ENCODE data around the gene KCNN1. TPM values are rescaled to one million over a fixed set of nuclear protein-coding genes. Genes with fewer than 3 reads are reported as not detected.

KCNN1 gene
- total RNA-seq, 4 donors from 2014 or later, result 0.22 to 3.1 TPM; not detected in 2

DNA sequence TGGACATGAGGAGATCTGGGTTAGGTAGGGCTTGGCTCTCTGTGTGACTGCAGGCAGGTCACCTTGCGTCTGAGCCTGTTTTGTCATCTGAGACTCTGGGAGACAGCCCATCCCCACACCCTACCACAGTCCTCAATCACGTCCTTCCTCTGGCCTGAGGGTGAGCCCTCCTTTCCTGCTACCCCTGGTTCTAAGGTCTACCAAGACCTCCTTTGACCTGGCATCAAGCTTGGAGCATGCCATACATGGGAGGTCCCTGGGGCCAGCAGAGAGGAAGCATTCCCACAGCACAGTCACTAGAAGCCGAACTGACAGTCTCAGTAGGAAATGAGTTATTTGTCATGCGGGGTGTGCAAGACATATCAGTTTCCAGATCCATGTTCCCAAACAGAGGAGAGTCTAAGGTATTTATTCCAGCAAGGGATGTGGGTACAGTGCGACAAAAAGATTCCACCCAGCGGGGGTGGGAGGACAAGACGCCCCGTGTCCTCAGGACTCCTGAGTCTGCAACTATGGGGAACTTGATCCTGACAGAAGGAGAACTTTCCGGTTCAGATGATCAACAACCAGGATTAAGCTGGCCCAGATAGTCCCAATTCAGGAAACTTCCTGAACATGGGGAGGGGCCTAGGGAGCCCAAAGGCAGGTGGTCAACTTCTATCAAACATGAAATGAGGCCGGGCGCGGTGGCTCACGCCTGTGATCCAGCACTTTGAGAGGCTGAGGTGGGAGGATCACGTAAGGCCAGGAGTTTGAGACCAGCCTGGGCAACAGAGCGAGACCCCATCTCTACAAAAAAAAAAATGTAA is 50.6 kb downstream of the KCNN1 start:
- Histone ChIP-seq H3K9me3 (no peaks in the 10 kb centered on the region), H3K4me1 (peaks cover 23 to 96% (median 68%) of the 10 kb centered on the region in 3 donors), H3K36me3 (peaks cover 0 to 32% (median 9%) of the 10 kb centered on the region in 3 donors), H3K27ac (peak overlapping the region; percentile 67 to 92 (median 88)), H3K4me3 (no peak overlapping the region), H3K27me3 (no peaks in the 10 kb centered on the region)
- no peak for TF ChIP-seq POLR2A (IDR thresholded peaks at IDR 0.05)
- TF ChIP-seq, protein P1, sequence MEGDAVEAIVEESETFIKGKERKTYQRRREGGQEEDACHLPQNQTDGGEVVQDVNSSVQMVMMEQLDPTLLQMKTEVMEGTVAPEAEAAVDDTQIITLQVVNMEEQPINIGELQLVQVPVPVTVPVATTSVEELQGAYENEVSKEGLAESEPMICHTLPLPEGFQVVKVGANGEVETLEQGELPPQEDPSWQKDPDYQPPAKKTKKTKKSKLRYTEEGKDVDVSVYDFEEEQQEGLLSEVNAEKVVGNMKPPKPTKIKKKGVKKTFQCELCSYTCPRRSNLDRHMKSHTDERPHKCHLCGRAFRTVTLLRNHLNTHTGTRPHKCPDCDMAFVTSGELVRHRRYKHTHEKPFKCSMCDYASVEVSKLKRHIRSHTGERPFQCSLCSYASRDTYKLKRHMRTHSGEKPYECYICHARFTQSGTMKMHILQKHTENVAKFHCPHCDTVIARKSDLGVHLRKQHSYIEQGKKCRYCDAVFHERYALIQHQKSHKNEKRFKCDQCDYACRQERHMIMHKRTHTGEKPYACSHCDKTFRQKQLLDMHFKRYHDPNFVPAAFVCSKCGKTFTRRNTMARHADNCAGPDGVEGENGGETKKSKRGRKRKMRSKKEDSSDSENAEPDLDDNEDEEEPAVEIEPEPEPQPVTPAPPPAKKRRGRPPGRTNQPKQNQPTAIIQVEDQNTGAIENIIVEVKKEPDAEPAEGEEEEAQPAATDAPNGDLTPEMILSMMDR (IDR thresholded peaks at IDR 0.05), result no peak
- no peak for DNase-seq
- WGBS, 2 donors, result 48 to 72% methylated on average over 12 to 13 of the region's 15 CpGs
- intact Hi-C loops (cut with DNase I), result no loop called here

DNA sequence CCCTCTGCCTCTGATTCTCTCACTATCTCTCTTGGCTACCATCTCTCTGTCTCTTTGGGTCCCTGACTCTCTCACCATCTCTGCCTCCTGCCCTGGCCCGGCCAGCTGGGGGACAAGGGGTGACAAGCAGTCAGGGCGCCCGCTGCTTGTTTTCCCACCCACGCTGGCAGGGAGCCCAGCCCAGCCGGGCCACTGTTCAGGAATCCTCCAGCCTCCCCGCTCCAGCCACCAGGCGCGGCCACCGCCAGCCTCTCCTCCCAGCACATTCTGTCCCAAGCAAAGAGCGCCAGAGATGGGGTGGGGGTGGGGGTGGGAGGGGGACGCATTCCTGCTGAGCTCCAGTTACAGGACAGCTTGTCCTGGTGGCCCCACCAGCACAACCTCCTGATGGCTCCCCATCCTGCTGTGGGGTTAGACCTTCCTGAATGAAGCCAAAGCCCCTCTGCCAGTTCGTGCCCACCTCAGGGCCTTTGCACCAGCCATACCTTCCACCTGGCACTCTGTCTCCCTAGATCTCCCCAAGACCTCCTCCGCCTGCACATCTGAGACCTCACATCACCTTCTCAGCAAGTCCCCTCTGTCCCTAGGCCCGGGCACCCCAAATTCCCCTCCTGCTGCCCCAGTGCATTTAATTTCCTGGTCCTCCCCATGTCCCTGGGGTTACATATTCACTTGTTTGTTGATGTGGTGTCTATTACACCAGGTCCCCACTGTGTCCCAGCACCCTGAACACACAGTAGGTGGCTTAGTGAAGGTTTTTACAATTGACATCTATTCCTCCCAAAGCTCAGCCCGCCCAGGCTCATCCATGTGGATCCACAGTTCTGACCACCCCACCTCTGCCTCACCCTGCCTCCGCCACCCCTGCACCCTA is 53.5 kb downstream of the KCNN1 start:
- H3K27ac ChIP-seq, result peak overlapping the region; percentile 75 to 95 (median 91)
- peak overlapping the region in 1 of 4 donors; percentile 36 for H3K4me3 ChIP-seq
- whole genome bisulfite sequencing, 2 donors, result 37 to 45% methylated on average over 12 to 15 of the region's 16 CpGs

DNA sequence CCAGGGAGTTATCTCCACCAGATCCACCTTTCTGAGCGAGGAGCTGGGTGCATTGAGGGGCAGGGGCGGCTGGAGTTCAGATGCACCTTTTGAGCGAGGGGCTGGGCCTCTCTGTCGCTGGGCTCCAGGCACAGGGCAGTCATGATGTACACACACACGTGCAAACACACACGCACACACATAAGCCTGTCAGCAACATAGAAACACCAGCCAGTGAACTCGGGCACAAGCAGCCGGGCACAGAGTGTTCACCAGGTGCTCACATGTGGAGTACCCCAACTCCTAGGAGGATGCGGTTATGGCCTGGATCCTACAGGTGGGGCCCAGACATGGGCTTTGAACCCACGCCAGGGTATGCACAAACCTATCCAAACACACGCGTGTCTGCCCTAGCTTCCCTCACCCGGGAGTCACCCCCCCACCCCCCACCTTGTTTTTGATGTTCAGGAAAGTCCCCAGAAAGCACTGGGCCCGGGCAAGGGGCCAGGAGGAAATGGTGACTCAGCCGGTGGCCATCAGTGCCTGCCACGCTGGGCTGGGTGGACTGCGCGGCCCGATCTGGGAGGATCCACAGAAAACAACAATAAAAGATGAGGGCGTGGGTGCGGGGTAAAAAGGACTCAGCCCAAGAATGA is 54.3 kb downstream of the KCNN1 start:
- intact Hi-C loops (cut with DNase I), result no loop called here
- Histone ChIP-seq H3K9me3 (no peaks in the 10 kb centered on the region), H3K4me1 (peaks cover 23 to 85% (median 72%) of the 10 kb centered on the region in 3 donors), H3K27ac (peak overlapping the region; percentile 75 to 95 (median 91)), H3K36me3 (no peaks in the 10 kb centered on the region), H3K27me3 (no peaks in the 10 kb centered on the region), H3K4me3 (peak overlapping the region in 1 of 4 donors; percentile 36)
- TF ChIP-seq, protein P1 (IDR thresholded peaks at IDR 0.05), result no peak
- TF ChIP-seq POLR2A (IDR thresholded peaks at IDR 0.05), result no peak
- WGBS, 2 donors, result 8 to 11% methylated on average over 5 to 8 of the region's 21 CpGs
- DNase-seq, result no peak

More for the DNA sequence above, 53.5 kb downstream of the KCNN1 start:
- Histone ChIP-seq H3K36me3 (peaks cover 0 to 3% (median 0%) of the 10 kb centered on the region in 3 donors), H3K4me1 (peaks cover 23 to 91% (median 72%) of the 10 kb centered on the region in 3 donors), H3K9me3 (no peaks in the 10 kb centered on the region), H3K27me3 (no peaks in the 10 kb centered on the region)
- TF ChIP-seq, protein P1 (IDR thresholded peaks at IDR 0.05), result peak in 1 of 6 experiments; percentile 7
- TF ChIP-seq POLR2A (IDR thresholded peaks at IDR 0.05), result no peak
- intact Hi-C loops (cut with DNase I), result no loop called here
- no peak for DNase-seq

DNA sequence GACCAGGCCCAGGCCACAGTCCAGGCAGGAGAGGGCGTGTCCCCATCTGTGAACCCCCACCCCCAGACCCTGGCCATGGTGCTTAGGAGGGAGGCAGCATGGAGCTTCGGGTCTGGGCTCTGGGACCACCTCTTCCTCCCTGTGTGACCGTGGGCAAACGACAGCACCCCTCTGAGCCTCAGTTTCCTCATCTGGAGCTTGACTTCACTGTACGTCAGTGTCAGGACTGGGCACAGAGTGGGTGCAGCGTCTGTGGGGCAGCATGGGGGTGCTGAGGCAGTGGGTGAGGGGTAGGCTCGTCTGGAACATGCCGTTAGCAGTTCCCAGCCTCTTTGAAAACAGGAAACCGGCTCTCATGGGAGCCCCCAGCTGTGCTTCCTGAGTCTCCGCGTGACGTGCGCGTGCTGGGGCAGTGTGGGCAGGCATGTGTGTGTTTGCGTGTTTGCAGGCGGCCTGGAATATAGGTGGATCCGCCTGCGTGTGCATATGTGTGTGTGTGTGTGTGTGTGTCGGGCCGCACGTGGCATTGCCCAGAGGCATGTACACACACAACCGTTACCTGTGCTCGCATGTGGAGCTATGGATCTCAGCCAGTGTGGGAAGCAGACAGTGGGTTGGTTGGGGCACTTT is 56.8 kb downstream of the KCNN1 start:
- no peaks in the 10 kb centered on the region for H3K27me3 ChIP-seq
- TF ChIP-seq POLR2A (IDR thresholded peaks at IDR 0.05), result peak in 1 of 4 donors; percentile 37
- TF ChIP-seq, protein P1 (IDR thresholded peaks at IDR 0.05), result no peak
- 33 to 42% methylated on average over 2 to 8 of the region's 23 CpGs for WGBS, 2 donors
- no peaks in the 10 kb centered on the region for H3K36me3 ChIP-seq
- H3K27ac ChIP-seq, result peak overlapping the region; percentile 64 to 95 (median 91)
- intact Hi-C loops (cut with DNase I), result no loop called here
- H3K9me3 ChIP-seq, result no peaks in the 10 kb centered on the region
- H3K4me3 ChIP-seq, result no peak overlapping the region
- H3K4me1 ChIP-seq, result peaks cover 23 to 62% (median 53%) of the 10 kb centered on the region in 3 donors
- peak; percentile 45 for DNase-seq

Data from esophagus squamous epithelium (tissue), 5 donors.